Glomerular visceral epithelial cell (primary cell): ENCODE data around the gene LMOD1.
"Not testable (repeated sequence)": the region's sequence is repeated elsewhere in the genome, so short reads cannot be mapped to it uniquely, and the experiment has no call there.

ENCODE experiments used
- DNase-seq: peaks from one replicate; pipeline ENCODE4 v3.0.0-alpha.2; 2016; ENCODE audit errors: extremely low spot score

Gene LMOD1

GRCh38 chr1:201947697-201948008 lies 1.3 kb upstream of the LMOD1 start:
- no peak for DNase-seq

DNA sequence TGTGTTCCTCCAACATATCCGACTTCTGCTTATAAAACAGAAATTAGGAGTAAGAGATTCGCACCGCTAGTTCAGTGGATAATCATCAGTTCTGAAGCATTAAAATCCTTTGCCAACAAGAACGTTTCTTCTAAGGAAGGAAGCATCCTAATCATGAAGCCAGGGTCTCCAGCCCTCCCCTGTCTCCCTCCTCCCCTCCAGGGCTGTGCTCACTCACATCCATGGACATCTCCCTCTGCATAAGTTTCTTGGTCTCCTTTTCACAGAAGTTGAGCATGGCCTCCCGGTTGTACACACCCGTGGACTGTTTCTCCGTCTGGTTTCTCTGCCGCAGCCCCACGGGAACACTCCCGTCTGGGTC lies 505 bp downstream of the LMOD1 start:
- DNase-seq: no peak

GRCh38 chr1:201945157-201945556 lies 1.2 kb downstream of the LMOD1 start:
- DNase-seq: no peak

DNA sequence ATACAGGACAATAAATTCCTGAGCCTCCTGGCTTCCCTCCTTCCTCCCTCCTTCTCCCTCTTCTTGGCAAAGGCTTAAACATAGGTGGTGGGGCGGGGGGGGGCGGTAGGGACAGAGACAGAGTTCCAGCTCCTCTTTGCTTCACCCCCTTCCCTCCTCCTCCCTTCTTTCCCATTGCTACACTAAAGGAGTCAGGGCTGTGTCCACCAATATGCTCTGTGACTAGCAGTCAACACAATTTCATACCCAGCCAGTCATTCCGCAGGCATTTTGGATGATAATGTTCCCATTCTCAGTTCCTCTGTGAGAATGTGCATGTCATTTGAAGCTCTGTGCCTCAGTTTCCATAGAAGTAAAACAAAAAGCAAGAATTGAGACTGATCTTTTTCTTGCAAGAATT lies 1.7 kb downstream of the LMOD1 start:
- DNase-seq: no peak

DNA sequence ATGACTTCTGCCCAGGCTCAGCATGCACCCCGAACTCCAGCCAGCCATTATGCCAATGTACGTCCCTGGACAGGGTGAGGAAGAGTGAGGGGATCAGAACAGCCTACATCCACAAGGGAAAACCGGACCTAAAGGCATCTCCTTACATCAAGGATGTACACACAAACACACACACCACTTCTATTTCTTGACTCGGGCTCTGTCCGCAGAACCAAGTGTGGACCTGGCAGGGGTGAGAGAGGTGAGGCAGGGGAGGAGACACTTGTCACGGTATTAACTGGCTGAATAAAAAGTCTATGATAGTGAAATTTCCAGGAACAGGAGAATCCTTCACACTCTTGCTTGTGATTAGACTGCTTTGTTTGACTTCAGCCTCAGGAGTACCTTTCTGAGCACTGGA lies 2.3 kb downstream of the LMOD1 start:
- no peak for DNase-seq

GRCh38 chr1:201942129-201942495 lies 4.2 kb downstream of the LMOD1 start:
- DNase-seq: no peak

- no peak for DNase-seq
These were observed 4.8 kb downstream of the LMOD1 start for GRCh38 chr1:201941420-201942128.

GRCh38 chr1:201940316-201940715 lies 6.0 kb downstream of the LMOD1 start:
- not testable (repeated sequence) for DNase-seq

- DNase-seq: no peak
These were observed 6.8 kb downstream of the LMOD1 start for GRCh38 chr1:201939574-201939973.

DNA sequence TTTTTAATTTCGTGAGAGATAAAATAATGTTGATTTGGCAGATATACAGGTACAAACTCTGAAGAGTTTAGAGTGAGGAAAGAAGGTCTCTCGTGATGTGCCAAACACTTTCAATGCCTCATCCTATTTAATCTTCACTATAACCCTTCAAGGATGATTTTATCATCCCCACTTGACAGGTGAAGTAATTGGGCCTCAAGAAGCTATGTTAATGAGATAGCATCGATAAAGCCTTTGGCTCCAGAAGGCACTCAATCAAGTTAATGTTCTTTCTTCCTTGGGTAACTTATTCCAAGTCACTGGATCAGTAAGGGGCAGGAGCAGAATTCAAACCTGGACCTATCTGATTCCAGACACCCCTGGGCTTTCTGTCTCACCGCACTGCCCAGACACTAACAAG lies 7.2 kb downstream of the LMOD1 start:
- no peak for DNase-seq

- DNase-seq: no peak
These were observed 7.8 kb downstream of the LMOD1 start for GRCh38 chr1:201938440-201939035.

DNA sequence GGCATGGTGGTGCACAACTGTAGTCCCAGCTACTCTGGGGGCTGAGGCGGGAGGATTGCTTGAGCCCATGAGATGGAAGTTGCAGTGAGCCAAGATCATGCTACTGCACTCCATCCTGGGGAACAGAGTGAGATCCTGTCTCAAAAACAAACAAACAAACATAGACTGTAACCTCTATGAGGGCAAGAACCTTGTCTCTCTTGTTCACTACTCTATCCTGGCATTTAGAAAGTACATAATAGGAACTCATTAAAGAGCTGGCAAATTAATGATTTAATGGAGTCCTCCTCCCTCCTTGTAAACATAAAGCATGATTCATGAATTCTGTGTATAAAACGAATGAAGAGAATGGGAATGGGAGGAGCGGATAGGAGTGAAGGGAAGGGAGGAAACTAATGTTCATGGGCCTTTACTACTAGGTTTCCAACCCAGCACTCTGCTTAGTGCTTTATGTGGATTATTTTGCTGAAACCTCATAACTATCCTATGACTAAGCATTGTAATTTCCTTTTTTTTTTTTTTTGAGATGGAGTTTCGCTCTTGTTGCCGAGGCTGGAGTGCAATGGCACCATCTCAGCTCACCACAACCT lies 8.6 kb downstream of the LMOD1 start:
- DNase-seq: peak; percentile 27

GRCh38 chr1:201933840-201934430 lies 12.4 kb downstream of the LMOD1 start:
- DNase-seq: no peak

DNA sequence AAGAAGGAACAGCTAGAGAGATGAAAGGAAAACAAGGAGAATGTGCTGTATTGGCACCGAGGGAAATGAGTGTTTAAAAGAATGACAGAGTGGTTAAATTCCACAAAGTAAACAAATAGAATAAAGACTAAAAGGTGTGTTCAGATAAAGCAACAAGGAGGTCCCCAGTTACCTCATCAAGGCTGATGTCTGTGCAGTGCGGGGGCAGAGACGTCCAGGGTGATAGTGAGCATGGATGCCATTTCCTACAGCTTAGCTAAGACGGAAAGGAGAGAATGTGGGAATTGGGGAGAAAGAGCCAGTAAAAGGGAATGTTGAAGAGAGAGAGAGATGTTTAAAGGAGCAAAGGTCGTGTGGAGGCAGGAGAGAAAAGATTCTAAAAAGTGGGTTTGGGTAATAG lies 15.5 kb downstream of the LMOD1 start:
- no peak for DNase-seq

GRCh38 chr1:201930137-201930536 lies 16.2 kb downstream of the LMOD1 start:
- DNase-seq: no peak

GRCh38 chr1:201928266-201928665 lies 18.1 kb downstream of the LMOD1 start:
- DNase-seq: no peak

- DNase-seq: no peak
These were observed 20.2 kb downstream of the LMOD1 start for GRCh38 chr1:201925981-201926645.

GRCh38 chr1:201925301-201925567 lies 21.1 kb downstream of the LMOD1 start:
- DNase-seq: no peak

DNA sequence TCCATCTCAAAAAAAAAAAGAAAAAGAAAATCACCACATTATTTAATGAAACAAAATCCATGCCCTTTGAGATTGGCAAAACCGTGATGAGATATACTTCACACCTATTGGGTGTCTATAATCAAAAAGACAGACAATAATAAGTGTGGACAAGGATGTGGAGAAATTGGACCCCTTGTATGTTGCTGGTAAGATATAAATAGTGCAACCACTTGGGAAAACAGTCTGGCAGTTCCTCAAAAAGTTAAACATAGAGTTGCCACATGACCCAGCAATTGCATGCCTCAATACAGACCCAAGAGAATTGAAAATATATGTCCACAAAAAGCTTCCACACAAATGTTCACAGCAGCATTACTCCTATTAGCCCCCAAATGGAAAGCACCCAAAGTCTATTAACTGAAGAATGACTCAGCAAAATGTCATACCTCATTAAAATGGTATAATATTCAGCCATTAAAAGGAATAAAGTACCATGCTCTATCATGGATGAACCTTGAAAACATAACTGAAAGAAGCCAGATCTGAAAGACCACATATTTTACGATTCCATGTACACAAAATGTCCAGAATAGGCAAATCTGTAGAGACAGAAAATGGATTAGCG lies 24.3 kb downstream of the LMOD1 start:
- DNase-seq: no peak

- DNase-seq: no peak
These were observed 28.0 kb downstream of the LMOD1 start for GRCh38 chr1:201918343-201918742.

DNA sequence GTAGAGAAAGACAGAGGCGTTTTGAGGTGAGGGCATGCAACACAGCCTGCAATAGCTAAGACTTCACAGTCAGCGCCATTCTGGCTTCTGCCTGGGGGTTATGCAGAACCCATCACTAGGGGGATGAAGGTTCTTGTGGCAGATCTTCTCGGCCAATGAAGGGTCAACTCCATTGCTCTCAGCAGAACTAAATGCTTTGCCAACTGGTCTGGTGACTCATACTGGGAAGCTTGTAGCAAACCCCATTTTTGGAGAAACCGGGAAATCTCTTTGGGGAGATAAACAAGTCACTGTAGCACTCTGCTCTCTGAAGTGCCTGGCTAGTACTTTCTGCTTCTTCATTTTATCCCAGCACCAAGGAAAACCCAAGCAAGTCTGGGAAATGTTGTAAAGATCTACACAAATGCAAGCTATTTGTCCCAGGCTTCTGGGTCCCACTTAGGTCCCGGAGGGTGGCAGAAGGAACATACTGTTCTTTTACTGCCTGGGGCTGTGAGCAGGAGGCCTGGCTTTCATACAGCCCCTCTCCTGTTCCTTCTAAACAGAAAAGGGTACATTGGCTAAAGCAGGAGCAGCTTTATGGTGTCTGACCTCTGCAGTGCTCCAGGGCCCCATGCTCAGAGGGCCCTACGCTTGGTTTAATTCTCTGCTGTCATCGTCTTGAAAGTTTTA lies 28.9 kb downstream of the LMOD1 start:
- peak; percentile 31 for DNase-seq

GRCh38 chr1:201916649-201917249 lies 29.6 kb downstream of the LMOD1 start:
- DNase-seq: peak; percentile 89
